HEK293 (cell line): ENCODE data around the gene ASMTL.

Experiments
- CTCF ChIA-PET: fragments of 350-600 bp; formaldehyde crosslinking; extraction: SDS; loops from one replicate; lab custom pipeline; 2021; ENCODE audit warnings: antibody characterized with exemption; lab: Yijun Ruan, JAX
- POLR2A ChIA-PET: fragments of 300-600 bp; formaldehyde crosslinking; extraction: SDS; loops from one replicate; lab custom pipeline; 2020; ENCODE audit warnings: antibody characterized with exemption, inconsistent platforms; lab: Yijun Ruan, JAX
- H3K27ac ChIP-seq: fragments of 200-500 bp; sonication (Bioruptor generic); 2 replicates; pipeline ENCODE4 v1.5.1; 2014; ENCODE audit warnings: low read depth, low read length, control low read depth, inconsistent platforms; ENCODE audit errors: extremely low read depth
- H3K36me3 ChIP-seq, 2 experiments: fragments of 200-500 bp in 1 of 2; sonication (Bioruptor generic) in 1 of 2; 1 replicate in 1 of 2; 2 replicates in 1 of 2; pipeline ENCODE4 v1.5.1; 2014 to 2017; ENCODE audit warnings: inconsistent platforms in 2 of 2, low read length in 2 of 2; ENCODE audit not compliant: control insufficient read depth in 2 of 2, insufficient read depth in 1 of 2
- H3K4me1 ChIP-seq: fragments of 200-500 bp; sonication (Bioruptor generic); 2 replicates; pipeline ENCODE4 v1.5.1; 2014; ENCODE audit warnings: mild to moderate bottlenecking, low read length, inconsistent platforms; ENCODE audit not compliant: control insufficient read depth, insufficient read depth
- H3K4me3 ChIP-seq: 2 replicates; pipeline ENCODE4 v1.5.1; 2011; ENCODE audit warnings: low read depth, mild to moderate bottlenecking, control low read depth, low read length, moderate library complexity
- H3K9me3 ChIP-seq: fragments of 200-500 bp; sonication (Bioruptor generic); 2 replicates; pipeline ENCODE4 v1.5.1; 2014; ENCODE audit warnings: low read depth, low read length, inconsistent platforms; ENCODE audit not compliant: control insufficient read depth, insufficient read depth
- GLI4 ChIP-seq: fragments of 450-650 bp; formaldehyde crosslinking; IDR thresholded peaks from 2 replicates; pipeline ENCODE4 v1.5.1; 2016; ENCODE audit warnings: missing biosample characterization, missing genetic modification characterization
- GLIS1 ChIP-seq: fragments of 450-650 bp; formaldehyde crosslinking; IDR thresholded peaks from 2 replicates; pipeline ENCODE4 v1.5.1; 2016; ENCODE audit warnings: missing biosample characterization, missing genetic modification characterization
- GLIS2 ChIP-seq: fragments of 450-650 bp; formaldehyde crosslinking; IDR thresholded peaks from 2 replicates; pipeline ENCODE4 v1.5.1; 2016; ENCODE audit warnings: missing biosample characterization, missing genetic modification characterization
- HOXD13 ChIP-seq: sonication (generic); formaldehyde crosslinking; IDR thresholded peaks from 2 replicates; pipeline ENCODE4 v1.8.0; 2022; ENCODE audit warnings: missing genetic modification reagents, borderline replicate concordance
- IKZF3 ChIP-seq: fragments of 450-650 bp; IDR thresholded peaks from 2 replicates; pipeline ENCODE4 v1.5.0; 2018; ENCODE audit warnings: missing biosample characterization, mild to moderate bottlenecking, missing genetic modification characterization, moderate library complexity
- MZF1 ChIP-seq: fragments of 450-650 bp; formaldehyde crosslinking; IDR thresholded peaks from 2 replicates; pipeline ENCODE4 v1.5.1; 2017; ENCODE audit warnings: missing biosample characterization, missing genetic modification characterization, borderline replicate concordance
- SALL2 ChIP-seq: fragments of 450-650 bp; formaldehyde crosslinking; IDR thresholded peaks from 2 replicates; pipeline ENCODE4 v1.5.0; 2017; ENCODE audit warnings: missing biosample characterization, mild to moderate bottlenecking, missing genetic modification characterization, borderline replicate concordance
- SP7 ChIP-seq: fragments of 450-650 bp; formaldehyde crosslinking; IDR thresholded peaks from 2 replicates; pipeline ENCODE4 v1.5.1; 2016; ENCODE audit warnings: missing biosample characterization, missing genetic modification characterization
- ZBTB17 ChIP-seq: fragments of 450-650 bp; formaldehyde crosslinking; IDR thresholded peaks from 2 replicates; pipeline ENCODE4 v1.5.1; 2016; ENCODE audit warnings: missing biosample characterization, missing genetic modification characterization
- ZBTB48 ChIP-seq: fragments of 450-650 bp; formaldehyde crosslinking; IDR thresholded peaks from 2 replicates; pipeline ENCODE4 v1.5.1; 2016; ENCODE audit warnings: missing biosample characterization, missing genetic modification characterization
- ZFP37 ChIP-seq: fragments of 450-650 bp; formaldehyde crosslinking; IDR thresholded peaks from 2 replicates; pipeline ENCODE4 v1.5.1; 2016; ENCODE audit warnings: missing biosample characterization, missing genetic modification characterization
- ZNF140 ChIP-seq: fragments of 450-650 bp; formaldehyde crosslinking; IDR thresholded peaks from 2 replicates; pipeline ENCODE4 v1.5.1; 2016; ENCODE audit warnings: missing biosample characterization, missing genetic modification characterization
- ZNF146 ChIP-seq: fragments of 450-650 bp; formaldehyde crosslinking; IDR thresholded peaks from 2 replicates; pipeline ENCODE4 v1.5.1; 2016; ENCODE audit warnings: missing biosample characterization, missing genetic modification characterization
- ZNF157 ChIP-seq: fragments of 450-650 bp; formaldehyde crosslinking; IDR thresholded peaks from 2 replicates; pipeline ENCODE4 v1.5.1; 2016; ENCODE audit warnings: missing biosample characterization, missing genetic modification characterization
- ZNF239 ChIP-seq: fragments of 450-650 bp; formaldehyde crosslinking; IDR thresholded peaks from 2 replicates; pipeline ENCODE4 v1.5.1; 2016; ENCODE audit warnings: missing biosample characterization, missing genetic modification characterization
- ZNF366 ChIP-seq: fragments of 450-650 bp; formaldehyde crosslinking; conservative IDR thresholded peaks from 2 replicates; pipeline ENCODE4 v1.5.1; 2016; ENCODE audit warnings: missing biosample characterization, missing genetic modification characterization
- ZNF391 ChIP-seq: fragments of 450-650 bp; formaldehyde crosslinking; IDR thresholded peaks from 2 replicates; pipeline ENCODE4 v1.5.1; 2016; ENCODE audit warnings: low read depth, missing biosample characterization, missing genetic modification characterization, borderline replicate concordance
- ZNF521 ChIP-seq: fragments of 450-650 bp; formaldehyde crosslinking; IDR thresholded peaks from 2 replicates; pipeline ENCODE4 v1.5.1; 2017; ENCODE audit warnings: missing biosample characterization, mild to moderate bottlenecking, missing genetic modification characterization
- ZNF530 ChIP-seq: fragments of 450-650 bp; formaldehyde crosslinking; IDR thresholded peaks from 2 replicates; pipeline ENCODE4 v1.5.1; 2016; ENCODE audit warnings: low read depth, missing biosample characterization, missing genetic modification characterization
- ZNF544 ChIP-seq: fragments of 450-650 bp; formaldehyde crosslinking; IDR thresholded peaks from 2 replicates; pipeline ENCODE4 v1.5.0; 2017; ENCODE audit warnings: missing biosample characterization, missing genetic modification characterization
- ZNF596 ChIP-seq: fragments of 450-650 bp; IDR thresholded peaks from 2 replicates; pipeline ENCODE4 v1.5.0; 2018; ENCODE audit warnings: missing biosample characterization, mild to moderate bottlenecking, missing genetic modification characterization, moderate library complexity
- ZNF600 ChIP-seq: fragments of 450-650 bp; formaldehyde crosslinking; IDR thresholded peaks from 2 replicates; pipeline ENCODE4 v1.5.1; 2016; ENCODE audit warnings: missing biosample characterization, missing genetic modification characterization
- ZNF624 ChIP-seq: fragments of 450-650 bp; formaldehyde crosslinking; IDR thresholded peaks from 2 replicates; pipeline ENCODE4 v1.5.1; 2017; ENCODE audit warnings: missing biosample characterization, missing genetic modification characterization
- ZNF660 ChIP-seq: fragments of 450-650 bp; IDR thresholded peaks from 2 replicates; pipeline ENCODE4 v1.5.1; 2018; ENCODE audit warnings: missing biosample characterization, mild to moderate bottlenecking, missing genetic modification characterization
- ZNF76 ChIP-seq: fragments of 450-650 bp; formaldehyde crosslinking; IDR thresholded peaks from 2 replicates; pipeline ENCODE4; 2016; ENCODE audit warnings: low read depth, missing biosample characterization, missing genetic modification characterization, borderline replicate concordance
- ZNF843 ChIP-seq: fragments of 450-650 bp; formaldehyde crosslinking; IDR thresholded peaks from 2 replicates; pipeline ENCODE4 v1.5.1; 2016; ENCODE audit warnings: missing biosample characterization, missing genetic modification characterization
- TF ChIP-seq, protein P1 (sequence below): fragments of 450-650 bp; IDR thresholded peaks from 2 replicates; pipeline ENCODE4 v1.5.1; 2018; ENCODE audit warnings: missing biosample characterization, missing genetic modification characterization
- TF ChIP-seq, protein P2 (sequence below): fragments of 450-650 bp; formaldehyde crosslinking; IDR thresholded peaks from 2 replicates; pipeline ENCODE4 v1.5.1; 2016; ENCODE audit warnings: missing biosample characterization, missing genetic modification characterization
- TF ChIP-seq, protein P3 (sequence below): fragments of 450-650 bp; formaldehyde crosslinking; IDR thresholded peaks from 2 replicates; pipeline ENCODE4 v1.5.1; 2016; ENCODE audit warnings: missing biosample characterization, missing genetic modification characterization, borderline replicate concordance
- TF ChIP-seq, protein P4 (sequence below): fragments of 450-650 bp; formaldehyde crosslinking; IDR thresholded peaks from 2 replicates; pipeline ENCODE4 v1.5.1; 2017; ENCODE audit warnings: missing biosample characterization, missing genetic modification characterization

ASMTL gene

DNA sequence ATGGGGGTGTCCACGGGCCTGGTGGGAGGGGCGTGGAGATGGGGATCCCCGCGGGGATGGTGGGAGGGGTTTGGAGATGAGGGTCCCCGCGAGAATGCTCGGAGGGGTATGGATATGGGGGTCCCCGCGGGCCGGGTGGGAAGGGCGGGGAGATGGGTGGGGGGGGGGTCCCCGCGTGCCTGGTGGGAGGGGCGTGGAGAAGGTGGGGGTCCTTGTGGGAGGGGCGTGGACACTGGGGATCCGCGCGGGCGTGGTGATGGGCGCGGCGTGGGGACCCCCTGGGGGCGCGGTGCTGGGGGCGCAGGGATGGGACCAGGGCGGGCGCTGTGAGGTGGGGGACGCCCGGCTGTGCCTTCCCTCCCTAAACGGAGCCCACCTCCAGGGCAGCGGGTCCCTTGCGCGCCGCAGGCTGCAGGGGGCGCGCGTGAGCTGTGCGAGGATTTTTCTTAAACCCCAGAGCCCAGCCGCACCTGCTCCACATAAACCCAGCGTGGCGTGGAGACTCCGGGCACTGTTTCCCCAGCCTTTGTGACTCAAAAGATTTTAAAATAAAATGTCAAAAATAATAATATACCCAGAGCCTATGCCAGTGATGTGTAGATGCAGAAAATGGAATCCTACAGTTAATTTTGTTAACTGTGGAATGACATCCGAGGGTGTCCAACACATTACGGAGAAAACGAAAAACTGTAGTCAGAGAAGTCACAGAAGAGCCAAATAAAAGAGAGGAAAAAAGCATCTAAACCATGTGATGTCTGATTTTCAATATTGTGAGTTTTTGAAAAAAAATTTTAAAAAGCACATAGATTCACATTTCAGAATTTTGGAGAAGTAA lies 1.5 kb upstream of the ASMTL start:
- CTCF ChIA-PET: no interaction called here
- TF ChIP-seq ZBTB17 (no peak), ZNF660 (tag by site-specific recombination) (no peak), ZBTB48 (0 out of 2 replicates have a peak, but pooled peaks have one; percentile 29), ZNF843 (tag by site-specific recombination) (no peak), ZNF140 (no peak), ZNF596 (tag by site-specific recombination) (no peak), ZNF366 (tag by site-specific recombination) (no peak), SP7 (no peak), ZNF391 (tag by site-specific recombination) (no peak), ZNF624 (tag by site-specific recombination) (no peak), ZNF600 (tag by site-specific recombination) (no peak), ZNF146 (tag by site-specific recombination) (no peak), ZNF521 (no peak), GLIS1 (peak; percentile 79), ZNF157 (tag by site-specific recombination) (no peak), GLI4 (tag by site-specific recombination) (no peak), ZNF530 (tag by site-specific recombination) (no peak), ZNF544 (tag by site-specific recombination) (no peak), ZNF76 (tag by site-specific recombination) (0 out of 2 replicates have a peak, but pooled peaks have one; percentile 20), ZNF239 (tag by site-specific recombination) (no peak), SALL2 (tag by site-specific recombination) (no peak), GLIS2 (tag by site-specific recombination) (peak; percentile 80), ZFP37 (no peak), MZF1 (no peak), IKZF3 (tag by site-specific recombination) (no peak), HOXD13 (CRISPR knock-in tag) (no peak)
- TF ChIP-seq, protein P1, sequence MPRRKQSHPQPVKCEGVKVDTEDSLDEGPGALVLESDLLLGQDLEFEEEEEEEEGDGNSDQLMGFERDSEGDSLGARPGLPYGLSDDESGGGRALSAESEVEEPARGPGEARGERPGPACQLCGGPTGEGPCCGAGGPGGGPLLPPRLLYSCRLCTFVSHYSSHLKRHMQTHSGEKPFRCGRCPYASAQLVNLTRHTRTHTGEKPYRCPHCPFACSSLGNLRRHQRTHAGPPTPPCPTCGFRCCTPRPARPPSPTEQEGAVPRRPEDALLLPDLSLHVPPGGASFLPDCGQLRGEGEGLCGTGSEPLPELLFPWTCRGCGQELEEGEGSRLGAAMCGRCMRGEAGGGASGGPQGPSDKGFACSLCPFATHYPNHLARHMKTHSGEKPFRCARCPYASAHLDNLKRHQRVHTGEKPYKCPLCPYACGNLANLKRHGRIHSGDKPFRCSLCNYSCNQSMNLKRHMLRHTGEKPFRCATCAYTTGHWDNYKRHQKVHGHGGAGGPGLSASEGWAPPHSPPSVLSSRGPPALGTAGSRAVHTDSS (tag by site-specific recombination): no peak
- TF ChIP-seq, protein P2, sequence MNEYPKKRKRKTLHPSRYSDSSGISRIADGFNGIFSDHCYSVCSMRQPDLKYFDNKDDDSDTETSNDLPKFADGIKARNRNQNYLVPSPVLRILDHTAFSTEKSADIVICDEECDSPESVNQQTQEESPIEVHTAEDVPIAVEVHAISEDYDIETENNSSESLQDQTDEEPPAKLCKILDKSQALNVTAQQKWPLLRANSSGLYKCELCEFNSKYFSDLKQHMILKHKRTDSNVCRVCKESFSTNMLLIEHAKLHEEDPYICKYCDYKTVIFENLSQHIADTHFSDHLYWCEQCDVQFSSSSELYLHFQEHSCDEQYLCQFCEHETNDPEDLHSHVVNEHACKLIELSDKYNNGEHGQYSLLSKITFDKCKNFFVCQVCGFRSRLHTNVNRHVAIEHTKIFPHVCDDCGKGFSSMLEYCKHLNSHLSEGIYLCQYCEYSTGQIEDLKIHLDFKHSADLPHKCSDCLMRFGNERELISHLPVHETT: no peak
- TF ChIP-seq, protein P3, sequence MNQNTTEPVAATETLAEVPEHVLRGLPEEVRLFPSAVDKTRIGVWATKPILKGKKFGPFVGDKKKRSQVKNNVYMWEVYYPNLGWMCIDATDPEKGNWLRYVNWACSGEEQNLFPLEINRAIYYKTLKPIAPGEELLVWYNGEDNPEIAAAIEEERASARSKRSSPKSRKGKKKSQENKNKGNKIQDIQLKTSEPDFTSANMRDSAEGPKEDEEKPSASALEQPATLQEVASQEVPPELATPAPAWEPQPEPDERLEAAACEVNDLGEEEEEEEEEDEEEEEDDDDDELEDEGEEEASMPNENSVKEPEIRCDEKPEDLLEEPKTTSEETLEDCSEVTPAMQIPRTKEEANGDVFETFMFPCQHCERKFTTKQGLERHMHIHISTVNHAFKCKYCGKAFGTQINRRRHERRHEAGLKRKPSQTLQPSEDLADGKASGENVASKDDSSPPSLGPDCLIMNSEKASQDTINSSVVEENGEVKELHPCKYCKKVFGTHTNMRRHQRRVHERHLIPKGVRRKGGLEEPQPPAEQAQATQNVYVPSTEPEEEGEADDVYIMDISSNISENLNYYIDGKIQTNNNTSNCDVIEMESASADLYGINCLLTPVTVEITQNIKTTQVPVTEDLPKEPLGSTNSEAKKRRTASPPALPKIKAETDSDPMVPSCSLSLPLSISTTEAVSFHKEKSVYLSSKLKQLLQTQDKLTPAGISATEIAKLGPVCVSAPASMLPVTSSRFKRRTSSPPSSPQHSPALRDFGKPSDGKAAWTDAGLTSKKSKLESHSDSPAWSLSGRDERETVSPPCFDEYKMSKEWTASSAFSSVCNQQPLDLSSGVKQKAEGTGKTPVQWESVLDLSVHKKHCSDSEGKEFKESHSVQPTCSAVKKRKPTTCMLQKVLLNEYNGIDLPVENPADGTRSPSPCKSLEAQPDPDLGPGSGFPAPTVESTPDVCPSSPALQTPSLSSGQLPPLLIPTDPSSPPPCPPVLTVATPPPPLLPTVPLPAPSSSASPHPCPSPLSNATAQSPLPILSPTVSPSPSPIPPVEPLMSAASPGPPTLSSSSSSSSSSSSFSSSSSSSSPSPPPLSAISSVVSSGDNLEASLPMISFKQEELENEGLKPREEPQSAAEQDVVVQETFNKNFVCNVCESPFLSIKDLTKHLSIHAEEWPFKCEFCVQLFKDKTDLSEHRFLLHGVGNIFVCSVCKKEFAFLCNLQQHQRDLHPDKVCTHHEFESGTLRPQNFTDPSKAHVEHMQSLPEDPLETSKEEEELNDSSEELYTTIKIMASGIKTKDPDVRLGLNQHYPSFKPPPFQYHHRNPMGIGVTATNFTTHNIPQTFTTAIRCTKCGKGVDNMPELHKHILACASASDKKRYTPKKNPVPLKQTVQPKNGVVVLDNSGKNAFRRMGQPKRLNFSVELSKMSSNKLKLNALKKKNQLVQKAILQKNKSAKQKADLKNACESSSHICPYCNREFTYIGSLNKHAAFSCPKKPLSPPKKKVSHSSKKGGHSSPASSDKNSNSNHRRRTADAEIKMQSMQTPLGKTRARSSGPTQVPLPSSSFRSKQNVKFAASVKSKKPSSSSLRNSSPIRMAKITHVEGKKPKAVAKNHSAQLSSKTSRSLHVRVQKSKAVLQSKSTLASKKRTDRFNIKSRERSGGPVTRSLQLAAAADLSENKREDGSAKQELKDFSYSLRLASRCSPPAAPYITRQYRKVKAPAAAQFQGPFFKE (tag by site-specific recombination): no peak
- TF ChIP-seq, protein P4, sequence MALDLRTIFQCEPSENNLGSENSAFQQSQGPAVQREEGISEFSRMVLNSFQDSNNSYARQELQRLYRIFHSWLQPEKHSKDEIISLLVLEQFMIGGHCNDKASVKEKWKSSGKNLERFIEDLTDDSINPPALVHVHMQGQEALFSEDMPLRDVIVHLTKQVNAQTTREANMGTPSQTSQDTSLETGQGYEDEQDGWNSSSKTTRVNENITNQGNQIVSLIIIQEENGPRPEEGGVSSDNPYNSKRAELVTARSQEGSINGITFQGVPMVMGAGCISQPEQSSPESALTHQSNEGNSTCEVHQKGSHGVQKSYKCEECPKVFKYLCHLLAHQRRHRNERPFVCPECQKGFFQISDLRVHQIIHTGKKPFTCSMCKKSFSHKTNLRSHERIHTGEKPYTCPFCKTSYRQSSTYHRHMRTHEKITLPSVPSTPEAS (tag by site-specific recombination): no peak

More for the DNA sequence above, 1.5 kb upstream of the ASMTL start:
- Histone ChIP-seq H3K4me1 (no peaks in the 10 kb centered on the region), H3K36me3 (no peaks in the 10 kb centered on the region), H3K4me3 (peak overlapping the region; percentile 31), H3K27ac (no peak overlapping the region), H3K9me3 (no peaks in the 10 kb centered on the region)
- POLR2A ChIA-PET: no interaction called here
